LHCN-M2 (cell line): ENCODE results near the gene IL1RAP. TPM values are rescaled to one million over a fixed set of nuclear protein-coding genes. Genes with fewer than 3 reads are reported as not detected.

Source experiments
- DNase-seq: peaks from one replicate; pipeline ENCODE4 v3.0.0-alpha.2; 2012; ENCODE audit warnings: low read depth
- total RNA-seq: library from RNA; depleted of rRNA; stranded (reverse); fragments of >200 nt; gene quantifications from 2 replicates; pipeline ENCODE4 v1.2.3, GENCODE V29; 2014

The IL1RAP gene
- total RNA-seq, 1 experiment from 2014 or later = 8.0 TPM

DNA sequence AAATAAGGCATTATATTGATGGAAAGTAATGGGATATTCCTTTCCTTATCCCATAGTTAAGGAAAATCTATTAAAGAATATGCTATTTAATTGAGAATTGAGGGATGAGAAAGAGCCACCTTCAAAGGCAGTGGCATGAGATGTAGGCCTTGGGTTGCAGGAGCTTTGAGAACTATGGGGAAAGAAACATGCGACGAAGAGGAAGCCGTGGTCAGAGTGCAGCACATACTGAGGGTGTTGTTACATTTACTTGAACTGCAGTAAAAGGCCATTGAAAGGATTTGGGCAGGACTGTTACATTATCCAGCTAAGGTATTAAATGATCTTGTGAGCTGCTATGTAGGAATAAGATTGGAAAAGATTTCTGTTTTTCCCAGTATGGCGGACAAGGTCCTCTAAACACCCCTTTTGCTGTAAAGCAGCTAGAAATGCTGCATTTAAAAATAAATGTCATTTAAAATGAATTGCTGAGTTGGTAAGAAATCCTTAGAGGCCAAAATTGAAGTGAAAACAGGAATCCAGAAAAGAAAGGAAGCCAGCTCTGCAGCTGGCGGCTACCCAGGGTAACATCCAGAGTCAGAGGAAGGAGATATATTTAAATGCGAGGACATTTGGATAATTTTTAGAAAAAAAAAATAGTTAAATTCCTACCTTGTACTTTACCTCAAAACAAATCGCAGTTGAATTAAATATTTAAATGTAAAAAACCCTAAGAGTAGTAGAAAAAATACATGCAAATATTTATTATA lies 61.7 kb downstream of the IL1RAP start:
- DNase-seq = no peak

DNA sequence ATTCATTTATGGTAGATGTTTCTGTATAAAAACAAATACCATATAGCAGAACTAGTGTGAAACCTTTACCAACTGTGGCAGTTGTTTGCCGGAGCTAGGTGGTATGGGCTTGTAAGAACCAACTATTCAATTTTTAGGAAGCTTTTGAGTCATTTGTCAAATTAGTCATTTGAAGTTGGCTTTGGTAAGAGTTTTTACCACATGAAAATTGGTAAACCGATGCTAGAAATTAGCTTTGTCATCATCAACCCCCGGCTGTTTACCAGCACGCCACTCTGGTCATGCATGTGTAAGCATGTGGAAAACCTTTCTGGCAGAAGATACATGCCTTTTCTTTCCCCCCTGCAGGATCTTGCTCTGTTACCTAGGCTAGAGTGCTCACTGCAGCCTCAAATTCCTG lies 63.3 kb downstream of the IL1RAP start:
- no peak for DNase-seq

DNA sequence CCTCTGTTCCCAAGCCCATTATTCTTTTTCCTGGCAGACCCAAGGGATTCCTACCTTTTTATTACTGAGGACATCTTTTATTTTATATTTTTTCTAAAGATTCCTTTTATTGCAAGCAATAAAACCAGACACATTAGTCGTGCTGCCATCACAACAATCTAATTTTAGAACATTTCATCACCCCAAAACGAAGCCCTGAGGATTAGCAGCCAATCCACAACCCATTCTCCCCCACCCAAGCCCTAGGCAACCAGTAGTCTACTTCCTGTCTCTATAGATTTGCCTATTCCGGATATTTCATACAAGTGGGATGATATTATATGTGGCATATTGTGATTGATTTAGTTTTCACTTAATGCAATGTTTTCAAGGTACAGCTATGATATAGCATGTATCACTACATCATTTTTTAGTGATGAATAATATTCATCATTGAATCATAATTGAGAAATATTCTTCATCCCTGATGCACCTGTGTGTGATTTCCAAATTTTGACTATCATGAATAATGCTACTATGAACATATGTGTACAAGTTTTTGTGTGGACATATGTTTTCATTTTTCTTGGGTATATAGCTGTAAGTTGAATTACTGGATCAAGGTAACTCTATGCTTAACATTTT lies 65.7 kb downstream of the IL1RAP start:
- no peak for DNase-seq

DNA sequence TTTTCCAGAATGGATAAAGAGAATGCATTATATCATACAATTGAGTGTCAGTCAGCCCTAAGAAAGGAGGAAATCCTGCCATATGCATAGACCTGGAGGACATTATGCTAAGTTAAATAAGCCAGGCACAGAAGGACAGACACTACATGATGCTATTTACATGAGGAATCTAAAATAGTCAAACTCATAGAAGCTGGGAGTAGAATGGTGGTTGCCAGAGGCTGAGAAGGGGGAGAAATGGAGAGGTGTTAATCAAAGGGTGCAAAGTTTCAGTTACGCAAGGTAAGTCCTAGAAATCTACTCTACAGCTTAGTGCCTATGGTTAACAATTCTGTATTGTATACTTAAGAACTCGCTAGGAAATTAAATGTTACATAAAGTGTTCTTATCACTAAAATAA lies 66.5 kb downstream of the IL1RAP start:
- DNase-seq = no peak

GRCh38 chr3:190581041-190581541 lies 67.2 kb downstream of the IL1RAP start:
- peak; percentile 29 for DNase-seq

DNA sequence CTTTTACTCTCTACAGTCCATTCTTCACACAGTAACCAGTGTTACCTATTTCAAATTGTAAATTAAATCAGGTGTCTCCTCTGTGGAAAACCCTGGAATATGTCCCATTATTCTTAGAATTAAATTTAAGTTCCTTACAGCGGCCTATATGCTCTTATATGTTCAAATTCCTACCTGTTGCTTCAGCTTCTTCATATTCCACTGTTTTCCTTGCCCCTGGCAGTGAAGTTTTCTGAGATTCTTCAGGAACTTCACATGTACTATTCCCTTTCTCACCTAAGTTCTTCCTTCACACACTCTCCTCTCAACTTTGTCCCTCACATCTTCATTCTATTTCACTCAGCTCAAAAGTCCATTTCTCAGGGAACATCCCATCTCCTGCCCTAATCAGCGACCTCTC lies 68.8 kb downstream of the IL1RAP start:
- no peak for DNase-seq

- peak; percentile 87 for DNase-seq
Measured at GRCh38 chr3:190585805-190586630, 72.1 kb downstream of the IL1RAP start.

GRCh38 chr3:190586631-190587011 lies 72.7 kb downstream of the IL1RAP start:
- DNase-seq = peak; percentile 78

DNA sequence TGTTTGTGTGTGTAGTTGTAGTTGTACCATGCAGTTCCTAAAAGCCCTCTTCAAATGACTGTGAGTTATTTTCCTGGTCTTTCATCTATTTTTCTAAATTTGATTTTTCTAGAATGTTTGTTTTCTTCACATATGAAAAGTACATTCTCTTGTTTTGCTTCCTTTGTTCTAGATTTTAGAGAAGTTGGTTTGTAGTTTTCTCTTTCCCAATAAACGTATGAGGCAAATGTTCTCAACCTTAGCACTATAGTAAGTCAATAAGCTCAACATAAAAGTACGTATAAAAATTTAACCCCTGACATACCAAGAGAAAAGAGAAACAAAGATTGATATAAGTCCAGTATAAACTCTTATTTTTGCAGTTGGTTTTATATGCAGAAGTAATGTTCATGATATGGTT lies 74.7 kb downstream of the IL1RAP start:
- no peak for DNase-seq

- no peak for DNase-seq
Measured at GRCh38 chr3:190589326-190589725, 75.4 kb downstream of the IL1RAP start.

- no peak for DNase-seq
Measured at GRCh38 chr3:190591080-190591479, 77.2 kb downstream of the IL1RAP start.

DNA sequence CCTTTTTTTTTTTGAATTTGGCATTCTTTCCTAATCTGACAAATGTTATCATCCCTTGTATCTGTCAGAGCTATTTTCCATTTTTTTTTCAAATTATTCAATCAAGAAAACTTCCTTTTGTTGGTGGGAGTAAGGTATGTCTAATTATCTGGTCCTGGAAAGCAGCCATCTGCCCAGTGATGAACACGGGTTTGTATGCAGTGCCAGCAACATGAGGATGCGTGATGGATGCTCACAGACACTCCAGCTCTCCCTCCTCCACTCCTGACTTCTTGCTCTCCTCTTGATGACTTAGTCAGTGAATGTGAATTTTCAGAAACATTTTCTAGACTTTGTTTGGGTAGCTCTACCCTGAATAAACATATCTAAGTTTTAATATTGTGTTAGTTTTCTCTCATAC lies 79.2 kb downstream of the IL1RAP start:
- DNase-seq = no peak

GRCh38 chr3:190594171-190594570 lies 80.3 kb downstream of the IL1RAP start:
- DNase-seq = no peak

GRCh38 chr3:190595179-190595795 lies 81.4 kb downstream of the IL1RAP start:
- no peak for DNase-seq

- no peak for DNase-seq
Measured at GRCh38 chr3:190595807-190596206, 81.9 kb downstream of the IL1RAP start.

GRCh38 chr3:190596349-190597285 lies 82.7 kb downstream of the IL1RAP start:
- no peak for DNase-seq

GRCh38 chr3:190597291-190597690 lies 83.4 kb downstream of the IL1RAP start:
- DNase-seq = no peak

- peak; percentile 26 for DNase-seq
Measured at GRCh38 chr3:190601622-190602021, 87.7 kb downstream of the IL1RAP start.

DNA sequence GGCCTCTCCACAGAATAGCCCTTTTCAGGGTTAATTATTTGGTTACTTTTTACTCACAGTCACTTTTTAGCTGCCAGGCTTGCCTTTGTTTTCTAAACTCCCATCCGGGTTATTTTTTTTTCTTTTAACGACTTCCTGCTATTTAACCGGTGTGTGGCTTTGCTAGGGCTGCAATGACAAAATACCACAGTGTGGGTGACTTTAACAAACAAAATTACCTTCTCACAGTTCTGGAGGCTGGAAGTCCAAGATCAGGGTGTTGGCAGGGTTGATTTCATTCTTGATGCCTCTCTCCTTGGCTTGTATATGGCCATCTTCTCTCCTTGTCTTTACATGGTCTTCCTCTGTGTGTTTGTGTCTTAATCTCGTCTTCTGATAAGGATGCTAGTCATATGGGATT lies 91.5 kb downstream of the IL1RAP start:
- no peak for DNase-seq

- DNase-seq = no peak
Measured at GRCh38 chr3:190606596-190606995, 92.7 kb downstream of the IL1RAP start.

- no peak for DNase-seq
Measured at GRCh38 chr3:190607021-190607420, 93.1 kb downstream of the IL1RAP start.
